CD4-positive, alpha-beta T cell treated with Interleukin-21 for 1 hour (primary cell): ENCODE results near the gene SAE1.
A peak's percentile ranks its signal among the peaks of the same experiment; 100 is the strongest.
"Not testable (repeated sequence)": the region's sequence is repeated elsewhere in the genome, so short reads cannot be mapped to it uniquely, and the experiment has no call there.

Experiments
- DNase-seq: peaks from one replicate; pipeline ENCODE4 v3.0.0-alpha.2; 2020

SAE1 gene

DNA sequence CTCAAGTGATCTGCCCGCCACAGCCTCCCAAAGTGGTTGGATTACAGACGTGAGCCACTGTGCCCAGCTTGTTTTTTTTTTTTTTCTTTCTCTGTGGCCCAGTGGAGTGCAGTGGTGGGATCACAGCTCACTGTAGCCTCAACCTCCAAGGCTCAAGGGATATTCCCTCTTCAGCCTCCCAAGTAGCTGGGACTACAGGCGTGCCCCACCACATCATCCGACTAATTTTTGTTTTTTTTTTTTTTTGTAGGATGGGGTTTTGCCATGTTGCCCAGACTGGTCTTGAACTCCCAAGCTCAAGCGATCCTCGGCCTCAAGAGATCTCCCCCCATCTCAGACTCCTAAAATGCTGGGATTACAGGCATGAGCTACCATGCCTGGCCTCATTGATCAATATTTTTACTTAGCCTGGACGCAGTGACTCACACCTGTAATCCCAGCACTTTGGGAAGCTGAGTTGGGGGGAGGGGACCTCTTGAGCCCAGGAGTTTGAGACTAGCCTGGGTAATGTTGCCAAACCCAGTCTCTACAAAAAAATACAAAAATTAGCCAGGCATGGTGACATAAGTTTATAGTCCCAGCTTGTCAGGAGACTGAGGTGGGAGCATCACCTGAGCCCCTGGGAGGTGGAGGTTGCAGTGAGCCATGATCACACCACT, 1.7 kb downstream of the SAE1 start:
- DNase-seq, result no peak

GRCh38 chr19:47133021-47133471, 2.4 kb downstream of the SAE1 start:
- DNase-seq, result no peak

DNA sequence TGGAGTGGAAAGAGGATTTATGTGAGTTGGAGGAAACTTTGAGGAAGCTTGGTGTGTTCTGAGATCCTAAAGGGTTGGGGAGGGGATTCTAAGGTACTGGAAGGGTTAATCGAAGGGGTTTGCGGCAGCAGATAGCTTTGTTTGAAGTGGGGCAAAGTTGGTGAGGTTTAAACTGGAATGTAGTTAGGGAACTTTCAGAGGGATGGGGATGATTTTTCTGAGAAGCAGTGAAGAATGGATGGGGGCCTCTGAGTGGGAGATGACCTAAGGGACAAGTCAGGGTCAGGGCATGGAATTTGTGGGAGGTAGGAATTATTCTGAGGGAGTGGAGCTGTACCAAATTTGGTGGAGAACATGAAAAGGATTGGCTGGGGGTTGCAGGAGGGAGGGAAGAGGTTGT, 3.9 kb downstream of the SAE1 start:
- no peak for DNase-seq

- DNase-seq, result no peak
Observed at GRCh38 chr19:47135156-47135555, 4.5 kb downstream of the SAE1 start.

- not testable (repeated sequence) for DNase-seq
Observed at GRCh38 chr19:47141252-47141651, 10.6 kb downstream of the SAE1 start.

- no peak for DNase-seq
Observed at GRCh38 chr19:47141695-47142094, 11.1 kb downstream of the SAE1 start.

DNA sequence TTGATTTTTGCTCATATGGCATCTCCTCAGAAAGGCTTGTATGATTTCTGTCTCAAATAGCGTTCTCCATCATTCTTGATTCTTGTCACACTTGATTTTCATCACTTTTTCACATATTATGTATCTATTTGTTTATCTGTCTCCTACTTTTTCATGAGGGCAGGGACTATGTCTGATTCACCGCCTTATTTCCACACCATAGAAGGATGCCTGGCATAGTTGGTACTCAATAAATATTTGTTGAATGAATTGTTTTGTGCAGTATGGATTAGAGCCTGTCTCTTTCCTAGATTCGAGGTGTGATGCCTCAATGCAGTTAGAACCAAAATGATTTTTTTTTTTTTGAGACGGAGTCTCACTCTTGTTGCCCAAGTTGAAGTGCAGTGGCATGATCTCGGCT, 12.1 kb downstream of the SAE1 start:
- no peak for DNase-seq

GRCh38 chr19:47143322-47144073, 12.9 kb downstream of the SAE1 start:
- no peak for DNase-seq

DNA sequence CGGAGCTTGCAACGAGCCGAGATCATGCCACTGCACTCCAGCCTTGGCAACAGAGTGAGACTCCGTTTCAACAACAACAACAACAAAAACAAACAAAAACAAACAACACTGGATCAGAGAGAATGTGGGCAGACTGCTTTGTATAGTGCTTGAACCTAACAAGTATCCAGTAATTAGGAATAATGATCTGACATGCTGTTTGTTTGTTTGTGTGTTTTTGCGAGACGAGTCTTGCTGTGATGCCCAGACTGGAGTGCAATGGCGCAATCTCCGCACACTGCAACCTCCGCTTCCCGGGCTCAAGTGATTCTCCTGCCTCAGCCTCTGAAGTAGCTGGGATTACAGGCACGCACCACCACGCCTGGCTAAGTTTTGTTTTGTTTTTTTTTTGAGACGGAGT, 14.0 kb downstream of the SAE1 start:
- no peak for DNase-seq

GRCh38 chr19:47145639-47146486, 15.2 kb downstream of the SAE1 start:
- peak; percentile 62 for DNase-seq

- no peak for DNase-seq
Observed at GRCh38 chr19:47146920-47147319, 16.3 kb downstream of the SAE1 start.

- DNase-seq, result no peak
Observed at GRCh38 chr19:47151627-47152026, 21.0 kb downstream of the SAE1 start.

- no peak for DNase-seq
Observed at GRCh38 chr19:47152205-47152604, 21.6 kb downstream of the SAE1 start.

DNA sequence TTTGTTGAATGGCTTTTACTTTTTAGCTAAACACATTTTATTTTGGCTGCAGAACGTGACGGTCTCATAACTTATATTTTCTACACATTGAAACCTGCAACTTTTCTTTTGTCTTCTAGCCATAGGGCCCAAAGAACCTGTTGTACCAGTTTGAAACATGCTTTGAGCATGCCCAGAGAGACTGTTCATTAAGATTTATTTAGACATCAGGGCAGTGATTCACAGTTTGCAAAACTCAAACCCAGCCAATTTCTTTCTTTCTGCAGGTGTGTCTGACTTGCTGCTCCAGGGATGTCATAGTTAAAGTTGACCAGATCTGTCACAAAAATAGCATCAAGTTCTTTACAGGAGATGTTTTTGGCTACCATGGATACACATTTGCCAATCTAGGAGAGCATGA, 22.0 kb downstream of the SAE1 start:
- DNase-seq, result no peak

DNA sequence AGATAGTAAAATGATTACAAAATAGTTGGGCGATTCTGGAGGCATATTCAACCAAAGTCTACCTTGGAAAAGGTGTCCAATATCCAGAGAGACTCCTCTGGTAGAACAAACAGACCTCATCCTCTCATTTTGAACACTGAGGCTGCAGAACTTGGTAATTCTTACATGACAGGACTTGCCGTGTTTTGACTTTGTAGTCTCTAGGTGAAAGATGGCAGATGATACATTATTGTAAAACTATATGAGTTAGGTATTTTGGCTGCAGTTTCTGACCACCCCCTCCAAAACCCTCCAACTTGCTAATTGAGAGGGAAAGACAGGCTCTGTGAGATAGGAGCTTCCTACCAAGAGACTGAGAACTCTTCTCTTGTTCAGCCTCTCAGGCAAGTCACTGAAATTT, 22.6 kb downstream of the SAE1 start:
- no peak for DNase-seq

GRCh38 chr19:47155148-47155547, 24.5 kb downstream of the SAE1 start:
- no peak for DNase-seq

DNA sequence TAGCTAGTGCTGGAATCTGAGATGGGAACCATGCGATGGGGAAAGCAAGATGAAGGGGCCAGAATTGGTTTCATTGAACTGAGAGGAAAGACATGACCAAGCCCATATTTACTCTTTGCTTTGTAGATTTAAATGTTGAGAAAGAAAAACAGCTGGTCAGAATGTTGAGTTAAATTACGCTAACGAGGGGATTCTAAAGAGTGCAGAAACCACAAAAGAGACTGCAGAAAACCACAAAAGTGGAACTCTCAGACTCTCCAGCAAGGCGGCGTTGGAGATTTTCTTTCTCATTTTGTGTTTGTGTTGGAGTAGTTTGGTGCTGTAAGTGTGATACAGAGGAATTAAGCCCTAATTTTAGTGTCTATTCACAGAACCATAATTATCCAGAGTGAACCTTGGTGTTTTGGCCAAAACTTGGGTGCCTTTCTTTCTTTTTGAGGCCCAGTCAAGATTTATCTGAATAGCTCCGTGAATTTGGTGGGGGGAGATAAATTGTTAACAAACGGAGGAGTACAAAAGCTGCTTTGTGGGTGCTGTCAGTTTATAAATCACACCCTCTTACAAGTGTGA, 26.3 kb downstream of the SAE1 start:
- DNase-seq, result peak; percentile 48

GRCh38 chr19:47157431-47158321, 27.0 kb downstream of the SAE1 start:
- DNase-seq, result peak; percentile 52

DNA sequence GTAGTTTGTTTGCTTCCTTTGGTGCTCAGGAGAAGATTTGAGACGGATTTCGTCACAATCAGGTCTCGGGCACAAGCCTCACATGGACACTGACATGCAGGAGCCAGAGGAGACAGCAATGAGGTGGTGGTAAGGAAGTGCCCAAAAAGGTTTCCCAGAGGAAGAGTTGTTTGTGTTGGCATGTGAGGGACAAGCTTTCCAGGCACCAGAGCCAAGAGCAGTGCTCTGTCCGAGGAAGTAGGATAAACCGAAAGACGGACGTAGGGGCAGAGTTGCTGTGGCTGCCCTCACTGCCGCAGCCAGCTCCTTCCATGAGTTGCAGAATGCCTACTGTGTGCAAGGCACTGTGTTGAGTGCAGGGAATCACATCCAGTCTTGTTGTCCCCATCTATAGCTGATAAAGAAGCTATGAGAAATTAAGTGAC, 27.7 kb downstream of the SAE1 start:
- DNase-seq, result no peak

DNA sequence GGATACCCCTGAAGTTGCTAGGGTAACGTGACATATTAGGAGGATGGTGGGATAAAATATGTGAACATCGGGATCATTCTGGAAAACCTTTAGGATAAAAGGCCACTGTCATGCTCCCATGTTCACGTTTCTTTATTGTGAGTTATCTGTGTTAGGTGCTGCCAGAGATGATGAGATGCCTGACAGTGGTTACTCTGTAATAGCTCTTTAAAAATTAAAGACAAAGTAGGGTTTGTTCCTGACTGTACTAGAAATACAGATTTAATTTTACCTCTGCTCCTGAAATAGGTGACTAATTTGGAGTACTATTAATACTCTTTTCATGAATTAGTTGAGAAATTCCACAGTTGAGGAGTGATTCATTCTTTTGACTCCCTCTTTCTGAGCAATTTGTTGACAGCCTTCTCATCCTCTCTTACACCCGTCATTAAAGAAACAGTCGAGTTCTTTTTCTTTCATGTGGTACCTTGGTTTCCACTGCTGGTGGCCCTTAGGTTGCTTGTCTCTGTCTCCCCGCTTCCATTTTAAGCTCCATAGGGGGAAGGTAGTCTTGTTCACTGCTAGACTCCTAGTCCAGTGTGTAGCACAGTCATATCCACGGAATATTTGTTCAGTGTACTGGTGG, 28.4 kb downstream of the SAE1 start:
- DNase-seq, result peak; percentile 61

GRCh38 chr19:47161876-47162489, 31.3 kb downstream of the SAE1 start:
- DNase-seq, result no peak
